Measurements from ENCODE around the gene TNFRSF18.

- TF ChIP-seq TAF1 (IDR thresholded peaks at IDR 0.05; ENCODE audit: borderline replicate concordance, insufficient read depth, low read length): no peak
- TF ChIP-seq SIN3A (IDR thresholded peaks at IDR 0.05; ENCODE audit: borderline replicate concordance, insufficient read depth, low read length): no peak
- TF ChIP-seq POLR2AphosphoS5 (IDR thresholded peaks at IDR 0.05; ENCODE audit: low read depth, low read length): no peak
Measured at GRCh38 chr1:1183221-1183747, 23.1 kb downstream of the TNFRSF18 start.

All from PFSK-1 (cell line).